Activated CD4-positive, alpha-beta memory T cell treated with anti-CD3 and anti-CD28 coated beads, Interleukin-2, amount 10 ng/mL, durations not matched to agents 7 days and 5 days (primary cell): ENCODE measurements around the gene MCTP1. TPM values are rescaled to one million over a fixed set of nuclear protein-coding genes. Genes with fewer than 3 reads are reported as not detected.

ENCODE experiments used
- CTCF ChIA-PET: fragments of 350-600 bp; sonication (Branson Sonifier 250); formaldehyde crosslinking; loops from one replicate; lab custom pipeline; 2021; ENCODE audit warnings: antibody characterized with exemption, inconsistent platforms; lab: Charles Lee
- POLR2A ChIA-PET: fragments of 350-600 bp; sonication (Branson Sonifier 250); formaldehyde crosslinking; loops from one replicate; lab custom pipeline; 2021; ENCODE audit warnings: antibody characterized with exemption; lab: Charles Lee
- DNase-seq: peaks from one replicate; pipeline ENCODE4 v3.0.0-alpha.2; 2020
- H3K27ac Mint-ChIP-seq: one replicate; pipeline ENCODE4 v1.8.0; 2021; ENCODE audit warnings: mild to moderate bottlenecking, mixed read lengths
- H3K27me3 Mint-ChIP-seq: one replicate; pipeline ENCODE4 v1.8.0; 2021; ENCODE audit warnings: mixed read lengths
- H3K36me3 Mint-ChIP-seq: one replicate; pipeline ENCODE4 v1.8.0; 2021; ENCODE audit warnings: low read depth, mixed read lengths
- H3K4me1 Mint-ChIP-seq: one replicate; pipeline ENCODE4 v1.8.0; 2021; ENCODE audit warnings: mixed read lengths
- H3K4me3 Mint-ChIP-seq: one replicate; pipeline ENCODE4 v1.8.0; 2021; ENCODE audit warnings: mild to moderate bottlenecking, mixed read lengths
- H3K9me3 Mint-ChIP-seq: one replicate; pipeline ENCODE4 v1.8.0; 2021; ENCODE audit warnings: mixed read lengths
- total RNA-seq, 2 experiments: library from RNA; stranded (reverse); gene quantifications; one replicate each; pipeline ENCODE4 v1.2.3, GENCODE V29; 2021

Gene MCTP1
- total RNA-seq, 2 experiments from 2014 or later = not detected

- peaks cover 5% of the 10 kb centered on the region for H3K4me1 Mint-ChIP-seq
- ChIA-PET POLR2A (no interaction called here), CTCF (interaction anchor here (1.2 kb wide), 1 partner anchor 16 kb away, joined by 5 read pairs; no protein-coding TSS in a partner anchor)
- peaks cover 29% of the 10 kb centered on the region for H3K36me3 Mint-ChIP-seq
- H3K4me3 Mint-ChIP-seq = no peak overlapping the region
- DNase-seq = no peak
- no peak overlapping the region for H3K27ac Mint-ChIP-seq
- no peaks in the 10 kb centered on the region for H3K27me3 Mint-ChIP-seq
- no peaks in the 10 kb centered on the region for H3K9me3 Mint-ChIP-seq
Measured at GRCh38 chr5:94675965-94676618, 608.8 kb downstream of the MCTP1 start.

- H3K4me1 Mint-ChIP-seq = peaks cover 11% of the 10 kb centered on the region
- CTCF ChIA-PET = interaction anchor here (1.2 kb wide), 1 partner anchor 18 kb away, joined by 5 read pairs; no protein-coding TSS in a partner anchor
Measured at GRCh38 chr5:94674490-94675382, 610.2 kb downstream of the MCTP1 start.

GRCh38 chr5:94672746-94673145, 612.1 kb downstream of the MCTP1 start:
- H3K4me1 Mint-ChIP-seq = peaks cover 11% of the 10 kb centered on the region
- no peaks in the 10 kb centered on the region for H3K9me3 Mint-ChIP-seq
- POLR2A ChIA-PET = no interaction called here
- no peak overlapping the region for H3K27ac Mint-ChIP-seq
- peaks cover 38% of the 10 kb centered on the region for H3K36me3 Mint-ChIP-seq
- H3K4me3 Mint-ChIP-seq = no peak overlapping the region
- no peaks in the 10 kb centered on the region for H3K27me3 Mint-ChIP-seq
- DNase-seq = no peak
- CTCF ChIA-PET = interaction anchor here (1.2 kb wide), 1 partner anchor 65 kb away, joined by 3 read pairs; no protein-coding TSS in a partner anchor

More at GRCh38 chr5:94674490-94675382, 610.2 kb downstream of the MCTP1 start:
- POLR2A ChIA-PET = no interaction called here
- no peak for DNase-seq
- Mint-ChIP-seq H3K4me3 (no peak overlapping the region), H3K36me3 (peaks cover 32% of the 10 kb centered on the region), H3K27ac (no peak overlapping the region), H3K9me3 (no peaks in the 10 kb centered on the region), H3K27me3 (no peaks in the 10 kb centered on the region)

GRCh38 chr5:94670726-94671125, 614.2 kb downstream of the MCTP1 start:
- H3K27ac Mint-ChIP-seq = no peak overlapping the region
- H3K36me3 Mint-ChIP-seq = peaks cover 46% of the 10 kb centered on the region
- no peak for DNase-seq
- H3K9me3 Mint-ChIP-seq = no peaks in the 10 kb centered on the region
- no peak overlapping the region for H3K4me3 Mint-ChIP-seq
- H3K27me3 Mint-ChIP-seq = no peaks in the 10 kb centered on the region
- H3K4me1 Mint-ChIP-seq = peaks cover 11% of the 10 kb centered on the region
- ChIA-PET POLR2A (no interaction called here), CTCF (no interaction called here)

GRCh38 chr5:94667937-94668336, 617.0 kb downstream of the MCTP1 start:
- no peak overlapping the region for H3K4me3 Mint-ChIP-seq
- ChIA-PET POLR2A (no interaction called here), CTCF (no interaction called here)
- H3K9me3 Mint-ChIP-seq = no peaks in the 10 kb centered on the region
- peaks cover 38% of the 10 kb centered on the region for H3K36me3 Mint-ChIP-seq
- no peak overlapping the region for H3K27ac Mint-ChIP-seq
- H3K4me1 Mint-ChIP-seq = peaks cover 11% of the 10 kb centered on the region
- H3K27me3 Mint-ChIP-seq = no peaks in the 10 kb centered on the region
- DNase-seq = no peak

- H3K4me3 Mint-ChIP-seq = no peak overlapping the region
- no peak overlapping the region for H3K27ac Mint-ChIP-seq
- H3K4me1 Mint-ChIP-seq = no peaks in the 10 kb centered on the region
- CTCF ChIA-PET = no interaction called here
- POLR2A ChIA-PET = no interaction called here
- H3K36me3 Mint-ChIP-seq = peaks cover 52% of the 10 kb centered on the region
- DNase-seq = no peak
- peaks cover 31% of the 10 kb centered on the region for H3K9me3 Mint-ChIP-seq
- H3K27me3 Mint-ChIP-seq = no peaks in the 10 kb centered on the region
Measured at GRCh38 chr5:94661086-94661485, 623.8 kb downstream of the MCTP1 start.

GRCh38 chr5:94660506-94660905, 624.4 kb downstream of the MCTP1 start:
- Mint-ChIP-seq H3K36me3 (peaks cover 58% of the 10 kb centered on the region), H3K9me3 (peaks cover 36% of the 10 kb centered on the region), H3K4me3 (no peak overlapping the region), H3K27me3 (no peaks in the 10 kb centered on the region), H3K27ac (no peak overlapping the region), H3K4me1 (no peaks in the 10 kb centered on the region)
- CTCF ChIA-PET = no interaction called here
- POLR2A ChIA-PET = no interaction called here
- no peak for DNase-seq

- H3K4me1 Mint-ChIP-seq = no peaks in the 10 kb centered on the region
- H3K27ac Mint-ChIP-seq = no peak overlapping the region
- no peak for DNase-seq
- POLR2A ChIA-PET = no interaction called here
- CTCF ChIA-PET = no interaction called here
- H3K27me3 Mint-ChIP-seq = no peaks in the 10 kb centered on the region
- H3K9me3 Mint-ChIP-seq = peaks cover 45% of the 10 kb centered on the region
- peaks cover 76% of the 10 kb centered on the region for H3K36me3 Mint-ChIP-seq
- H3K4me3 Mint-ChIP-seq = no peak overlapping the region
Measured at GRCh38 chr5:94658272-94658671, 626.6 kb downstream of the MCTP1 start.

Other genes with a start within 250 kb of the MCTP1 start
- not detected for gene FAM81B, start 106.3 kb upstream of the MCTP1 start, total RNA-seq